ENCODE data around the gene ALG14. TPM values are rescaled to one million over a fixed set of nuclear protein-coding genes. Genes with fewer than 3 reads are reported as not detected.

Gene ALG14
- polyA plus RNA-seq, 1 of the 3 experiments (the other 2 are of a cell fraction), result 2.5 TPM

GRCh38 chr1:94931254-94931841 is 141.4 kb downstream of the ALG14 start:
- no peak for TF ChIP-seq POLR2AphosphoS5 (IDR thresholded peaks at IDR 0.05; ENCODE audit: low read depth, low read length)
- TF ChIP-seq CTCF (IDR thresholded peaks at IDR 0.05), result no peak
- no peak for TF ChIP-seq FOXJ3 (CRISPR knock-in tag; IDR thresholded peaks at IDR 0.05)
- TF ChIP-seq NFIC (IDR thresholded peaks at IDR 0.05; ENCODE audit: borderline replicate concordance), result no peak
- no peak for TF ChIP-seq RAD21 (IDR thresholded peaks at IDR 0.05; ENCODE audit: low read length)
- no peak for TF ChIP-seq TCF12 (IDR thresholded peaks at IDR 0.05)
- TF ChIP-seq MAX (IDR thresholded peaks at IDR 0.05; ENCODE audit: low read depth), result no peak
- TF ChIP-seq PBX3 (IDR thresholded peaks at IDR 0.05), result no peak
- no peak for TF ChIP-seq TAF1 (IDR thresholded peaks at IDR 0.05; ENCODE audit: borderline replicate concordance, low read depth, low read length)
- TF ChIP-seq FOSL2 (IDR thresholded peaks at IDR 0.05; ENCODE audit: borderline replicate concordance, low read depth), result no peak
- TF ChIP-seq ELF1 (IDR thresholded peaks at IDR 0.05), result no peak
- TF ChIP-seq JUND (IDR thresholded peaks at IDR 0.05), result no peak
- DNase-seq, result no peak
- Histone ChIP-seq H2AFZ (ENCODE audit: low read depth) (no peak overlapping the region), H3K27me3 (ENCODE audit: insufficient read depth) (no peaks in the 10 kb centered on the region), H3K4me2 (no peak overlapping the region), H4K20me1 (ENCODE audit: insufficient read depth) (no peaks in the 10 kb centered on the region), H3K9me3 (no peaks in the 10 kb centered on the region), H3K36me3 (replicated peaks in 1 of 2; ENCODE audit: control insufficient read depth in 1 of 2, insufficient read depth in 2 of 2, low read length in 1 of 2) (peaks cover 0 to 10% of the 10 kb centered on the region in 2 experiments), H3K79me2 (ENCODE audit: insufficient read depth) (peaks cover 22% of the 10 kb centered on the region), H3K27ac (ENCODE audit: low read depth in 2 of 2, low read length in 1 of 2) (no peak overlapping the region), H3K9me2 (no peaks in the 10 kb centered on the region), H3K9ac (no peak overlapping the region), H3K4me1 (ENCODE audit: control insufficient read depth in 1 of 2, insufficient read depth in 2 of 2, low read depth in 1 of 2, low read length in 1 of 2) (peaks cover 24 to 31% of the 10 kb centered on the region in 2 experiments; a peak in 3 of 4 replicates), H3K4me3 (ENCODE audit: low read depth in 2 of 2, low read length in 1 of 2) (no peak overlapping the region), H3F3A (replicated peaks; ENCODE audit: insufficient read depth) (peaks cover 18% of the 10 kb centered on the region)
- ChIA-PET CTCF (no interaction called here), POLR2A (no interaction called here)
- 93% methylated on average over 6 of the region's 7 CpGs for WGBS (ENCODE audit: low lambda C conversion rate)

- H3K27me3 ChIP-seq (ENCODE audit: insufficient read depth), result no peaks in the 10 kb centered on the region
- no peak overlapping the region for H2AFZ ChIP-seq (ENCODE audit: low read depth)
- no peak for DNase-seq
- ChIA-PET POLR2A (no interaction called here), CTCF (interaction anchor here (0.8 to 2.7 kb wide), 2 partner anchors 112 to 114 kb away, joined by 3 to 15 read pairs; no protein-coding TSS in a partner anchor)
- H3K79me2 ChIP-seq (ENCODE audit: insufficient read depth), result peaks cover 39% of the 10 kb centered on the region
- peaks cover 0 to 13% of the 10 kb centered on the region in 2 experiments for H3K36me3 ChIP-seq (replicated peaks in 1 of 2; ENCODE audit: control insufficient read depth in 1 of 2, insufficient read depth in 2 of 2, low read length in 1 of 2)
- no peaks in the 10 kb centered on the region for H3K9me3 ChIP-seq
- H3K9ac ChIP-seq, result no peak overlapping the region
- peak overlapping the region in 1 of 2 experiments; percentile 22; a peak in 1 of 4 replicates for H3K27ac ChIP-seq (ENCODE audit: low read depth in 2 of 2, low read length in 1 of 2)
- H3F3A ChIP-seq (replicated peaks; ENCODE audit: insufficient read depth), result peaks cover 16% of the 10 kb centered on the region
- peak overlapping the region; percentile 71 to 96; a peak in 3 of 4 replicates for H3K4me3 ChIP-seq (ENCODE audit: low read depth in 2 of 2, low read length in 1 of 2)
- H4K20me1 ChIP-seq (ENCODE audit: insufficient read depth), result peaks cover 9% of the 10 kb centered on the region
- peaks cover 14 to 24% of the 10 kb centered on the region in 2 experiments; a peak in 3 of 4 replicates for H3K4me1 ChIP-seq (ENCODE audit: control insufficient read depth in 1 of 2, insufficient read depth in 2 of 2, low read depth in 1 of 2, low read length in 1 of 2)
- WGBS (ENCODE audit: low lambda C conversion rate), result 97% methylated on average over 11 of the region's 11 CpGs
- peak overlapping the region; percentile 84 for H3K4me2 ChIP-seq
- H3K9me2 ChIP-seq, result no peaks in the 10 kb centered on the region
- TF ChIP-seq TEAD4 (IDR thresholded peaks at IDR 0.05; ENCODE audit: borderline replicate concordance, insufficient read depth) (no peak), RXRA (IDR thresholded peaks at IDR 0.05; ENCODE audit: borderline replicate concordance, low read depth) (no peak), REST (IDR thresholded peaks at IDR 0.05; ENCODE audit: low read depth, low read length) (no peak), NFIC (IDR thresholded peaks at IDR 0.05; ENCODE audit: borderline replicate concordance) (no peak), EZH2phosphoT487 (IDR thresholded peaks at IDR 0.05; ENCODE audit: borderline replicate concordance, low read depth) (no peak), PBX3 (IDR thresholded peaks at IDR 0.05) (no peak)
Measured at GRCh38 chr1:94929351-94930217, 143.2 kb downstream of the ALG14 start.

All from SK-N-SH (cell line).